Transverse colon (tissue), 4 donors: Measurements from ENCODE around the gene SNRK. TPM values are rescaled to one million over a fixed set of nuclear protein-coding genes. Genes with fewer than 3 reads are reported as not detected.

Experiments
- DNase-seq: peaks from one replicate; pipeline ENCODE4 v3.0.0-alpha.2; 2019
- H3K27ac ChIP-seq, 4 donors: fragments of 200-600 bp; sonication (generic); 2 replicates each; pipeline ENCODE4 v1.5.1; 2016 to 2018; ENCODE audit warnings: inconsistent platforms in 4 of 4
- H3K27me3 ChIP-seq: fragments of 200-600 bp; sonication (generic); 2 replicates; pipeline ENCODE4 v1.5.1; 2017; ENCODE audit warnings: inconsistent platforms
- H3K36me3 ChIP-seq, 4 donors: fragments of 200-600 bp; sonication (generic); 2 replicates each; pipeline ENCODE4 v1.5.1; 2017 to 2019; ENCODE audit warnings: inconsistent platforms in 4 of 4
- H3K4me1 ChIP-seq, 4 donors: fragments of 200-600 bp; sonication (generic); 2 replicates each; pipeline ENCODE4 v1.5.1; 2017 to 2020; ENCODE audit warnings: inconsistent platforms in 4 of 4
- H3K4me3 ChIP-seq, 4 donors: fragments of 200-600 bp; sonication (generic); 1 replicate in 1 of 4; 2 replicates in 3 of 4; pipeline versions ENCODE4 v1.5.1 to v1.6.1; 2017 to 2019; ENCODE audit warnings: inconsistent platforms in 4 of 4
- H3K9me3 ChIP-seq, 2 donors: fragments of 200-600 bp; sonication (generic); 2 replicates each; pipeline ENCODE4 v1.5.1; 2017 to 2019; ENCODE audit warnings: inconsistent platforms in 2 of 2
- CTCF ChIP-seq, 5 experiments: fragments of 200-600 bp in 3 of 5; fragments of 450-650 bp in 2 of 5; sonication (generic) in 3 of 5; IDR thresholded peaks; 1 replicate in 2 of 5; 2 replicates in 3 of 5; pipeline ENCODE4 v1.5.1; 2016 to 2017; ENCODE audit warnings: antibody characterized with exemption in 5 of 5, inconsistent platforms in 3 of 5, mild to moderate bottlenecking in 2 of 5, moderate library complexity in 1 of 5
- EP300 ChIP-seq: sonication (generic); formaldehyde crosslinking; IDR thresholded peaks from one replicate; pipeline ENCODE4 v1.6.1; 2017; ENCODE audit warnings: antibody characterized with exemption, low read depth
- POLR2A ChIP-seq: fragments of 450-650 bp; IDR thresholded peaks from one replicate; pipeline ENCODE4 v1.6.1; 2016; ENCODE audit warnings: antibody characterized with exemption, mild to moderate bottlenecking, moderate library complexity
- POLR2AphosphoS5 ChIP-seq, 3 donors: sonication (generic); formaldehyde crosslinking; IDR thresholded peaks; one replicate each; pipeline ENCODE4 v1.6.1; 2016; ENCODE audit warnings: antibody characterized with exemption in 3 of 3
- WGBS, 2 donors: methylation state at CpG; one replicate each; pipeline ENCODE4 v1.1.5; 2018; ENCODE audit warnings: low coverage in 1 of 2; 5-methylcytosine and 5-hydroxymethylcytosine counted together
- in situ Hi-C, 4 donors: fragments of 200-750 bp; cut with MboI; loops; one replicate each; pipeline versions ENCODE4 v1.15.0 to v1.15.1; 2017; ENCODE audit warnings: low sequenced_read_pairs in 3 of 4, low pct_ligation_motif_present in 1 of 4, low pct_unique_long_range_greater_than_20kb in 1 of 4
- intact Hi-C: fragments of 100-400 bp; cut with DNase I; formaldehyde crosslinking; loops from one replicate; pipeline ENCODE4 v1.15.1; 2023; ENCODE audit warnings: low total_unique reads
- total RNA-seq, 4 donors: library from RNA; depleted of rRNA; stranded (reverse); fragments of >200 nt; gene quantifications; one replicate each; pipeline ENCODE4 v1.1.0, GENCODE V29; 2016

Gene SNRK
- total RNA-seq, 4 donors from 2014 or later = 29.9 to 43.3 (median 31.7) TPM

GRCh38 chr3:43364926-43365325, 78.6 kb downstream of the SNRK start:
- Histone ChIP-seq H3K4me3 (no peak overlapping the region), H3K4me1 (no peaks in the 10 kb centered on the region), H3K27me3 (no peaks in the 10 kb centered on the region), H3K27ac (no peak overlapping the region), H3K9me3 (no peaks in the 10 kb centered on the region), H3K36me3 (no peaks in the 10 kb centered on the region)
- 94% methylated on average over 14 of the region's 14 CpGs; no CpG with 5 or more reads in 1 of the 2 donors for WGBS, 2 donors
- in situ Hi-C loops = no loop called here
- no peak for DNase-seq
- intact Hi-C loops = no loop called here
- TF ChIP-seq POLR2AphosphoS5 (IDR thresholded peaks at IDR 0.05) = no peak
- no peak for TF ChIP-seq EP300
- TF ChIP-seq POLR2A = no peak

GRCh38 chr3:43365601-43366305, 79.4 kb downstream of the SNRK start:
- TF ChIP-seq CTCF (IDR thresholded peaks at IDR 0.05) (no peak), POLR2AphosphoS5 (IDR thresholded peaks at IDR 0.05) (no peak), EP300 (no peak), POLR2A (no peak)
- intact Hi-C loops (no loop called here), in situ Hi-C loops (no loop called here)
- DNase-seq = no peak
- Histone ChIP-seq H3K9me3 (no peaks in the 10 kb centered on the region), H3K4me1 (no peaks in the 10 kb centered on the region), H3K27me3 (no peaks in the 10 kb centered on the region), H3K4me3 (no peak overlapping the region), H3K36me3 (no peaks in the 10 kb centered on the region), H3K27ac (no peak overlapping the region)
- WGBS, 2 donors = 95% methylated on average over 10 of the region's 12 CpGs; no CpG with 5 or more reads in 1 of the 2 donors

GRCh38 chr3:43366481-43366880, 80.1 kb downstream of the SNRK start:
- Histone ChIP-seq H3K4me1 (no peaks in the 10 kb centered on the region), H3K27ac (peak overlapping the region in 1 of 4 donors; percentile 9), H3K9me3 (no peaks in the 10 kb centered on the region), H3K4me3 (no peak overlapping the region), H3K27me3 (no peaks in the 10 kb centered on the region), H3K36me3 (no peaks in the 10 kb centered on the region)
- WGBS, 2 donors = 65% methylated on average over 11 of the region's 11 CpGs; no CpG with 5 or more reads in 1 of the 2 donors
- no peak for TF ChIP-seq CTCF (IDR thresholded peaks at IDR 0.05)
- no peak for TF ChIP-seq POLR2A
- TF ChIP-seq POLR2AphosphoS5 (IDR thresholded peaks at IDR 0.05) = no peak
- no peak for TF ChIP-seq EP300
- intact Hi-C loops (no loop called here), in situ Hi-C loops (no loop called here)
- DNase-seq = no peak

GRCh38 chr3:43366885-43367284, 80.5 kb downstream of the SNRK start:
- intact Hi-C loops = no loop called here
- in situ Hi-C loops = no loop called here
- DNase-seq = no peak
- Histone ChIP-seq H3K4me1 (no peaks in the 10 kb centered on the region), H3K9me3 (no peaks in the 10 kb centered on the region), H3K36me3 (no peaks in the 10 kb centered on the region), H3K27ac (no peak overlapping the region), H3K4me3 (no peak overlapping the region), H3K27me3 (no peaks in the 10 kb centered on the region)
- 86% methylated on average over 9 of the region's 9 CpGs; no CpG with 5 or more reads in 1 of the 2 donors for WGBS, 2 donors
- TF ChIP-seq POLR2A = no peak
- TF ChIP-seq CTCF (IDR thresholded peaks at IDR 0.05) = no peak
- no peak for TF ChIP-seq POLR2AphosphoS5 (IDR thresholded peaks at IDR 0.05)
- TF ChIP-seq EP300 = no peak
